OCI-LY3 (cell line): Measurements from ENCODE around the gene DDX23.

Experiments used
- CTCF ChIP-seq: fragments of 200-600, 300-600 bp; sonication (generic); IDR thresholded peaks from 2 replicates; pipeline ENCODE4 v1.5.1; 2014; ENCODE audit warnings: antibody characterized with exemption, low read length, low read depth
- EZH2phosphoT487 ChIP-seq: fragments of 200-600 bp; shearing (Covaris generic); IDR thresholded peaks from 2 replicates; pipeline ENCODE4 v1.6.1; 2018; ENCODE audit warnings: antibody characterized with exemption, mixed run types, low read depth

- TF ChIP-seq CTCF, result no peak
- no peak for TF ChIP-seq EZH2phosphoT487
Observed at GRCh38 chr12:48822139-48822538, 29.8 kb downstream of the DDX23 start.
